Measurements from ENCODE around the gene ANKRD55.
"Not testable (repeated sequence)": the region's sequence is repeated elsewhere in the genome, so short reads cannot be mapped to it uniquely, and the experiment has no call there.

DNA sequence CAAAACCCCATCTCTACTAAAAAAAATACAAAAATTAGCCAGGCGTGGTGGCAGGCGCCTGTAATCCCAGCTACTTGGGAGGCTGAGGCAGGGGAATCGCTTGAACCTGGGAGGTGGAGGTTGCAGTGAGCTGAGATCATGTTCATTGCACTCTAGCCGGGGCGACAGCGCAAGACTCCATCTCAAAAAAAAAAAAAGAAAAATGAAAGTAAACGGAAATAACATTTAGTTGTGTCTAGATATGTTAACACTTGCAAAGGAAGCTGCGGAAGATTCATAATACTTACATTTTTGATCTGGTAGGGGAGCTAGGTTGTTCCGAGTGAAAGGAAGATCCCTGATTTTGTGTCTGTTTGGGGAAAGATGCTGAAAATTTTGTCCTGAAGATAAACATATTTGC, 130.9 kb downstream of the ANKRD55 start:
- not testable (repeated sequence) for TF ChIP-seq EZH2, CTCF (IDR thresholded peaks at IDR 0.05)

Measured in neural progenitor cell (in vitro differentiated cells).